Hematopoietic multipotent progenitor cell (in vitro differentiated cells): ENCODE results near the gene KRTAP5-5. TPM values are rescaled to one million over a fixed set of nuclear protein-coding genes. Genes with fewer than 3 reads are reported as not detected.
A peak's percentile ranks its signal among the peaks of the same experiment; 100 is the strongest.
"Not testable (repeated sequence)": the region's sequence is repeated elsewhere in the genome, so short reads cannot be mapped to it uniquely, and the experiment has no call there.

ENCODE experiments used
- DNase-seq, 3 donors: peaks; one replicate each; pipeline ENCODE4 v3.0.0-alpha.2; 2011 to 2015; ENCODE audit warnings: low read depth in 2 of 3, low spot score in 2 of 3
- total RNA-seq: library from RNA; depleted of rRNA; stranded (reverse); fragments of >200 nt; gene quantifications from one replicate; pipeline ENCODE4 v1.2.3, GENCODE V29; 2012

The KRTAP5-5 gene, protein sequence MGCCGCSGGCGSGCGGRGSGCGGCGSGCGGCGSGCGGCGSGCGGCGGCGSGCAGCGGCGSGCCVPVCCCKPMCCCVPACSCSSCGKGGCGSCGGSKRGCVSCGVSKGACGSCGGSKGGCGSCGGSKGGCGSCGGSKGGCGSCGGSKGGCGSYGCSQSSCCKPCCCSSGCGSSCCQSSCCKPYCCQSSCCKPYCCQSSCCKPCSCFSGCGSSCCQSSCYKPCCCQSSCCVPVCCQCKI
- not detected for total RNA-seq

DNA sequence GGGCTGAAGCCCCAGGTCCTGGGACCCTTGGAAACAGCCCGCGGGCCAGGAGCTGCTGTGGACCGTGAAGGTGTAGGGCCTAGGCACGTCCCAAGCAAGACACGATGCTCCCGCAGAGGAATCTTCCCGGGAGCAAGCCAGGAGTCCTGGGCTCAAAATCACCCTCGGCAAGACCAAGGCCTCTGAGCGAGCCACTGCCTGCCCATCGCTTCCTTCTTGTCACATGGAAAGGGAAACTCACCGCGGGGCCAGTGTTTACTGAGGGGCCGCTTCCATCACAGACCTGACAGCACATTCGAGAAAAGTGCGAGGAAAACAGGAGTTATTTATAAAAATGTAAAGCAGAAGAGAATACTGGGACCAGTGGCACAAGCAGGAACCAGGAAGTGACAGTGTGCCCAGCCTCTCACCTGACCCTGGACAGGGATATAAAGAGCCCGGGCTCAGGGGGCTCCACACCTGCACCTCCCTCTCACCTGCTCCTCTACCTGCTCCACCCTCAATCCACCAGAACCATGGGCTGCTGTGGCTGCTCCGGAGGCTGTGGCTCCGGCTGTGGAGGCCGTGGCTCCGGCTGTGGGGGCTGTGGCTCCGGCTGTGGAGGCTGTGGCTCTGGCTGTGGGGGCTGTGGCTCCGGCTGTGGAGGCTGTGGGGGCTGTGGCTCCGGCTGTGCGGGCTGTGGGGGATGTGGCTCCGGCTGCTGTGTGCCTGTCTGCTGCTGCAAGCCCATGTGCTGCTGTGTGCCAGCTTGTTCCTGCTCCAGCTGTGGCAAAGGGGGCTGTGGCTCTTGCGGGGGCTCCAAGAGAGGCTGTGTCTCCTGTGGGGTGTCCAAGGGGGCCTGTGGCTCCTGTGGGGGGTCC is at the start of gene KRTAP5-5:
Gene KRTAP5-5, plus strand, starts transcription at position 450 of the 860 bp plus-strand sequence. Its CDS starts 66 bp downstream, at position 516.
- no peak for DNase-seq

DNA sequence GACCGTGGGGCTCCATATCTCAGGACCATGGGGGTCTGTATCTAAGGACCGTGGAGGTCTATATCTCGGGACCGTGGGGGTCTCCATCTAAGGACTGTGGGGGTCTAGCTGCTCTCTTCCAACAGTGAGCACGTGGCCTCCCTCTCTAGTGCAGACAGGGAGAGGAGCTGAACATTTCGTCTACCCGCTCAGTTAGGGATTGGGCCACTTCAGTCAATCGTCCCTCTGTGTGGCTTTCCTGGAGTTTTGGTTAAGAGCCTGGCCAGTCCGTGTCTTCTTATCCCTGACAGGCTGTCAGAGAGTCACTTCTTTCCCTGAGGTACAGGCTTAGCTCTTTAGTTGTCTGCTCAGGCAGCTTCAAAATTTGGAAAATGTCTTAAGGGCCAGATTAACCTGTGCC is 47.6 kb upstream of the KRTAP5-5 start:
- no peak for DNase-seq

DNA sequence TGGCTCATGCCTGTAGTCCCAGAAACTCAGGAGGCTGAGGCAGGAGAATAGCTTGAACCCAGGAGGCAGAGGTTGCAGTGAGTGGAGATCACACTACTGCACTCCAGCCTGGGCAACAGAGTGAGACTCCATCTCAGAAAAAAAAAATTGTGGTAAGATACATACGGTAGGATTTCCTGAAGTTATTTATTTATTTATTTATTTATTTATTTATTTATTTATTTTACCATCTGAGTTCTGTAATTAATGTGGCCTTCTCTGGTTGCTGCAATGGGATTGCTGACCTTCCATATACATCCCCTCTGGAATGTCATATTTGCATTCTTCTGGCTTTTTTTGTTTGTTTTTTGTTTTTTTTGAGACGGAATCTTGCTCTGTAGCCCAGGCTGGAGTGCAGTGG is 46.7 kb upstream of the KRTAP5-5 start:
- not testable (repeated sequence) for DNase-seq

DNA sequence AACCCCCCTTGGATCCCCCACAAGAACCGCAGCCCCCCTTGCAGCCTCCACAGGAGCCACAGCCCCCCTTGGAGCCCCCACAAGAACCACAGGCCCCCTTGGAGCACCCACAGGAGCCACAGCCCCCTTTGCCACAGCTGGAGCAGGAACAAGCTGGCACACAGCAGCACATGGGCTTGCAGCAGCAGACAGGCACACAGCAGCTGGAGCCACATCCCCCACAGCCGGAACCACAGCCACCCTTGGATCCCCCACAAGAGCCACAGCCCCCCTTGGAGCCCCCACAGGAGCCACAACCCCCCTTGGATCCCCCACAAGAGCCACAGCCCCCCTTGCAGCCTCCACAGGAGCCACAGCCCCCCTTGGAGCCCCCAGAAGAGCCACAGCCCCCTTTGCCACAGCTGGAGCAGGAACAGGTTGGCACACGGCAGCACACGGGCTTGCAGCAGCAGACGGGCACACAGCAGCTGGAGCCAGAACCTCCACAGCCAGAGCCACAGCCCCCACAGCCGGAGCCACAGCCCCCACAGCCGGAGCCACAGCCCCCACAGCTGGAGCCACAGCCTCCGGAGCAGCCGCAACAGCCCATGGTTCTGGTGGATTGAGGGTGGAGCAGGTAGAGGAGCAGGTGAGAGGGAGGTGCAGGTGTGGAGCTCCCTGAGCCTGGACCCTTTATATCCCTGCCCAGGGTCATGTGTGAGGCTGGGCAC is 44.8 kb upstream of the KRTAP5-5 start, which contains the start of gene KRTAP5-1:
Gene KRTAP5-1, minus strand, starts transcription at position 623 of the 710 bp plus-strand sequence. Its CDS starts 34 bp downstream, at position 589.
- peak in 1 of 3 donors; percentile 51 for DNase-seq

DNA sequence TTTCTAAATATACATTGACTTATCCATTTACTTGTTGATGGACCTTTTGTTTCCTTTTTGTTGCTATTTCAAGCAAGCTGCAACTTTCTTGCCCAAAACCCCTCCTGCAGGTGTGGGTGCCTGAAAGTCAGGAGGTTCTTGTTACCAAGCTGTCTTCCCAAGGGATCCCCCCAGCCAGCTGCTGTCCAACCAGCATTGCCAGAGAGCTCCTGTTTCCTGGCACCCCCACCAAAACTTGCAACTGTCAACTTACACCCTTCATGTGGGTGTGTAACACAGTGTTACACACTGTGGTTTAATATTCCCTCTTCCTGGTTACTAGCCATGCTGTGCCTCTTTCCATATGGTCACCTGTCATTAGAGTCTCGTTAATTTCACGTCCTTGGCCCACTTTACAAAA is 42.9 kb upstream of the KRTAP5-5 start:
- no peak for DNase-seq

DNA sequence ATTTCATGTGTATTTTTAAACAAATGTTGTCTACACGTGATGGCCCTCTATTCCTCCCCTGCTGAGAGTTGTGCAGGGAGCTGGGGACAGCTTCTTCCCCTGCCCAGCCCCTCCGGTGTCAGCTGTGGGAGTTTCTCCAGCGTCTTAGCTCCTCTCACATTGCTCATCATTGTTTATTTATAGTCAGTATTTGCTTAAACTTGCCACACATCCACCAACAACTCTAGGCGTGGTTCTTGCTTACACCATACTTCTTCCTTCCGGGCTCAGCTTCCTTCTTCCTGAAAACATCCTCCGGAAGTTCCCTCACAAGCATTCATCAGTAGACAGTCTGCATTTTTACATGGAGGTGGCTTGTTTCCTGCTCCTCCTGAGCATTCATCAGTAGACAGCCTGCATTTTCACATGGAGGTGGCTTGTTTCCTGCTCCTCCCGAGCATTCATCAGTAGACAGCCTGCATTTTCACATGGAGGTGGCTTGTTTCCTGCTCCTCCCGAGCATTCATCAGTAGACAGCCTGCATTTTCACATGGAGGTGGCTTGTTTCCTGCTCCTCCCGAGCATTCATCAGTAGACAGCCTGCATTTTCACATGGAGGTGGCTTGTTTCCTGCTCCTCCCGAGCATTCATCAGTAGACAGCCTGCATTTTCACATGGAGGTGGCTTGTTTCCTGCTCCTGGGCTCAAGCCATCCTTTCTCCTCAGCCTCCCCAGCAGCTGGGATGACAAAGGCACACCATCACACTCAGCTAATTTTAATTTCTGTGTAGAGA is 40.2 kb upstream of the KRTAP5-5 start:
- not testable (repeated sequence) for DNase-seq

DNA sequence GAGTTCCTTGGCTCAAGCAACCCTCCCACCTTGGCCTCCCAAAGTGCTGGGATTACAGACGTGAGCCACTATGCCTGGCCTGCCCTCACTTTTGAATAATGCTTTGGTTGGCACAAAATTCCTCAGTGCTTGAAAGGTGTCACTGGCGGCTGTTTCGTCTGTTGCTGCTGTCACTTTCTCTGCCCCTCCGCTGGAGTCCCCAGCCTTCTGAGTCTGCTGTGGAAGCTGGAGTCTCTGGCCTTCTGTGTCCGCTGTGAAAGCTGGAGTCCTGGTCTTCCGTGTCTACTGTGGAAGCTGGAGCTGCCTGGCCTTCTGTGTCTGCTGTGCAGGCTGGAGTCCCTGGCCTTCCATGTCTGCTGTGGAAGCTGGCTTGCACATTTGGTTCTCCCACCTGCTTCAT is 39.6 kb upstream of the KRTAP5-5 start:
- no peak for DNase-seq

DNA sequence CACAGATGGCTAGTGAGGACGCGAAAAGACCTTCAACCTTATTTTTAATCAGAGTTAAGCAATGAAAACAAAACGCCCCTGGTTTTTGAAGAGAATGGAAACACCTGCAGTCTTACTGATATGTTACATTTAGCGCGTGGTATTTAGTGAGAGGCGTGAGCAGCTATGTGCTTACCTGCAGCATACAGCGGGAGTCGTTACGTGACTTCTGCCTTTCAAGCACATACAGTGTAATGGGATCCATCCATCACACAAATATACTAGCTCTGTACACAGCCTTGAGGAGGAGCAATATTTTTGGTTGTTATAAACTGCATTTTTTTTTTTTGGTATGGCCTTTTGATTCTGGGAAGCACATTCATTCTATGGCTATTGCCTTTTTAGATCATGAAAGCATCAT is 36.9 kb upstream of the KRTAP5-5 start:
- no peak for DNase-seq

DNA sequence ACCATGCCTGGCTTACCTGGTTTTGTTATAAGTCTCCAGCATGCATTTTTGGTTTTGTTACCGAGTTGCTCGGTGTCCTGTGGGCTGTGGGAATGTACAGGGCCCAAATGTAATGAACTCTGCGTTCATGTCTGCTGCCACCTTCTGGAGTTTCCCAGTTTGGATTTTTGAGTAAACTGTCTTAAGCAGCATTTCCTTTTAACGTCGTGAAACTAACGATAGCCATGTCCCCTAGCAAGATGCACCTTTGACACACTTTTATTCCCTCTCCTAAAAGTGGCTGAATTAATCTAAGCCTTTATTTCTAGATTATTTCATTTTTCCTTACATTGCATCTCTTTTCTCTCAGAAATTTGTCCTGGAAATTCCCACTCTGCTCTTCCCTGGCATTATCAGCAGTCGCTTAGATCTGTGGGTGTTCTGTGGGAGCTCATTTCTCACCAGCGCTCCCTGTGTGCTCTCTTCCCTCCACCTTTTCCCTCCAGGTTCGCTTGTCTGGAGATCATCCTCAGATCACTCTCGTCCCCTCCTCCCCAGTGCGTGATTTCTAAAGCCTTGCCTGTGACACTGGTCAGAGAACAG is 33.5 kb upstream of the KRTAP5-5 start:
- DNase-seq, result not testable (repeated sequence)

DNA sequence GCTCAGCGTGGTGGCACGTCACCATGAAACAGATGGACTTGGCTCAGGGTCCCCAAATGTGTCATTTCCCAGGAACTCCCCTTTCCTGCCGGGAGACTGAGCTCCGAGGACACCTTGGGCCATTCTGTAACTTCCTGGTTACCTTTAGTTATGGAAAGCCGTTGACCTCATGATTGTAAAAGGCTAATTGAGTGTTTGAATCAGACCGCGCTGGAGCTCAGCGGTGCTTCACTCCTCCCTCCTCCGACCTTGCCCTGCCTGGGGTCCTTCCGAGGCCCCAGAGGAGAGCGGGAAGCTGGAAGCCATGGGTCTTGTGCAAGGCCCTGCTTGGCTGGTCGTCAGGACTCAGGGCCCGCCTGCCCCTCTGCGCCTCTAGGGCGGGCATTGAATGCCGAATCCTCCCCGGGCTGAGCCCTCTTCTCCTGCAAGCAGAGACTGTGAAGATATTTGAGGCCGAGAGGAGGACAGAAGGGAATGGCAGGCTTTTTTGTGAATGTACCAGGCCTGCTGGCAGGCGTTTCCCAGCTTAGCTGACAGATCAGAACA is 32.9 kb upstream of the KRTAP5-5 start:
- not testable (repeated sequence) for DNase-seq

DNA sequence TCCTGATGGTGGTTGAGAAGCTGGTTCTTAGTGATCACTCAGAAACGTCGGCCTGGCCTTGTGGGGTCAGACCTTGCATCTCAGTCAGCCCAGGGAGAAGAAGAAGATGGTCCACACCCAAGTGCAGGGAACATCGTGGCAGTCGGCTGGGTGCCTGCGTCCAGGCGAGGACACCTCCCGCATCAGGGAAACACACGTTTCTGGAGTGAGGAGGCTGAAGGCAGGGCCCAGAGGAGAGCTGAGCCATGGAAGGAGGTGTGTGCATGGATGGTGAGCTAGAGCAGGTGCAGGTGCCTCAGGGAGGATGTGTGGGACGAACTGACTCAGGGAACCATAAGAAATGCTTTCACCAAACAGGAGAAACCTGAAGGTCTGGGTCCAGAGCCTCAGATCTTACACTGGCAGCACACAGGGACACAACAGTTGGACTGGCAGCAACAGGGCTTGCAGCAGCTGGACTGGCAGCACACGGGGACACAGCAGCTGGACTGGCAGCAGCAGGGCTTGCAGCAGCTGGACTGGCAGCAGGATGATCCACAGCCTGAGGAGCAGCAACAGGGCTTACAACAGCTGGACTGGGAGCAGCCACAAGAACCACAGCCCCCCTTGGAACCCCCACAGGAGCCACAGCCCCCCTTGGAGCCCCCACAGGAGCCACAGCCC is 32.1 kb upstream of the KRTAP5-5 start:
- DNase-seq, result no peak

DNA sequence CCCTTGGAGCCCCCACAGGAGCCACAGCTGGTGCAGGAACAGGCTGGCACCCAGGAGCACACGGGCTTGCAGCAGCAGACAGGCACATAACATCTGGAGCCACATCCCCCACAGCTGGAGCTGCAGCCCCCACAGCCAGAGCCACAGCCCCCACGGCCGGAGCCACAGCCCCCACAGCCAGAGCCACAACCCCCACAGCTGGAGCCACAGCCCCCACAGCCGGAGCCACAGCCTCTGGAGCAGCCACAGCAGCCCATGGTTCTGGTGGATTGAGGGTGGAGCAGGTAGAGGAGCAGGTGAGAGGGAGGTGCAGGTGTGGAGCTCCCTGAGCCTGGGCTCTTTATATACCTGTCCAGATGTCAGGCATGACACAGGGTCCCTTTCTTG is 31.6 kb upstream of the KRTAP5-5 start, which contains the start of gene KRTAP5-2:
Gene KRTAP5-2, minus strand, starts transcription at position 301 of the 387 bp plus-strand sequence. Its CDS starts 44 bp downstream, at position 257.
- no peak for DNase-seq

DNA sequence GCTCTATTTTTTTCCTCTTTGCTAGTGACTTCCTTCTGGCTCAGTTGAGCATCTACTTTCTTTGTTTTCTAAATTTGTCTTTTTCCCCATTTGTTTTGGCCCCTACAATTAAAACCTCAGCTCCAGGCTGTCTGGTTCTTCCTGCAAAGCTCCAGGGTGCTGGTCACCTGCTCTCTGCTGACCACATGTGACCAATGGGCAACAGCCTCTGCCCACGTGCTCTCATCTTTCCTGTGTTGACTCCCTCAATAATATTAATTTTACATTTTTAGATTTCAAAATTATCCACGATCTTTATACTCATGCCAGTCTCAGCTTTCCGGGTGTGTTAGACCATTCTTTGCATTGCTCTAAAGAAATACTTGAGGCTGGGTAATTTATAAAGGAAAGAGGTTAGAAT is 31.2 kb upstream of the KRTAP5-5 start:
- not testable (repeated sequence) for DNase-seq

DNA sequence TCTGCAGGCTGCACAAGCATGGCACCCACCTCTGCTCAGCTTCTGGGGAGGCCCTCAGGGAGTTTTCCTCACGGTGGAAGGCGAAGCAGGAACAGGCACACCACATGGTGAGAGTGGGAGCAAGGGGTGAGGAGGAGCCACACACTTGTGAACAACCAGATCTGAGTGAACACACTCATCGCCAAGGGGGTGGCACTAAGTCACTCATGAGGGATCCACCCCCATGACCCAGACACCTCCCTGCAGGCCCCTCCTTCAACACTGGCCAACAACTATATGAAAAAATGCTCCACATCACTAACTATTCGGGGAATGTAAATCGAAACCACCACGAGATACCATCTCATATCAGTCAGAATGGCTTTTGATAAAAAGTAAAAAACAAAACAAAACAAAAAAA is 30.8 kb upstream of the KRTAP5-5 start:
- no peak for DNase-seq

DNA sequence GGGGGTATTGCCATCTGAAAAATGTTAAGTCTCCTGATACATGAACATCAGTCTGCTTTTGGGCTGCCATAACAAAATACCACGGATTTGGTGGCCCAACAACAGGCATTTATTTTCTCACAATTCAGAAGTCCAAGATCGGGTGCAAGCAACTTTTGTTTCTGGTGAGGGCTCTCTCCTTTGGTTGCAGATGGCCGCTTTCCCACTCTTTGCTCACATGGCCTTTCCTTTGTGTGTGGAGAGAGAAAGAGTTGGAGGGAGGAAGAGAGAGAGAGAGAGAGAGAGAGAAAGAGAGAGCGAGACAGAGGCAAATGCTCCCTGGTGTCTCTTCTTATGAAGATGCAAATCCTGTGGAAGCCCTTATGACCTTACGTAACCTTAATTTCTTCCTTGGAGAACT is 28.9 kb upstream of the KRTAP5-5 start:
- no peak for DNase-seq

DNA sequence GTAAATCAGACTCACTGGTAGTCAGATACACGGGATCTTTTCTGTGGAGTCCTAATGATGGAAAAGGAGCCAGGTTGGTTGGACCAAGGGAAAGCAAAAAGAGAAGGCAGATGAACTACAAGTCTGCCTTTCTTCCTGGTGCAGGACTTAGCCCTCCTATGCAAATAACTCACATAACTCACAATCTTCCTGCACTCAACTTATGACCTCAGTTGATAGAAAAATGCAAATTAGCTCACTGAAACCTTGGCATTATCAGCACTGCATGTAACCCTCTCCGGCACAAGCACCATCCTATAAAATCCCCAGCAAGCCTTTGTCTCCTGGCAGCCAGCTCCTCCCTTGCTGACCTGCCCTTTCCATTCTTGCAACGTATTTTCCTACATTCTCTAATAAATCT is 27.9 kb upstream of the KRTAP5-5 start:
- not testable (repeated sequence) for DNase-seq

DNA sequence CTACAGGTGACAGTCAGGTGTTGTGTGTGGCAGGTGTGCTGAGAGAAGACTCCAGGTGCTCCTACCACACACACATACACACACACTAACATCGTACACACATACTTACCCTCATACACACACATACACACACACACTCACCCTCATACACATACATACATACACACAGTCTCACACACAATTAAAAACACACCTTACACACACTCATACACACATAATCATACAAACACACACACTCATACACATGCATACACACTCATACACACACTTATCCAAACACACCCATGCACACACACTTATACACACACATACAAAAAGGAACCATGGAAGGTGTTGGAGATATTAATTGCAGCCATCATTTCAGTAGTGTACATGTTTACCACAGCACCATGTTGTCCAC is 25.9 kb upstream of the KRTAP5-5 start:
- DNase-seq, result no peak

DNA sequence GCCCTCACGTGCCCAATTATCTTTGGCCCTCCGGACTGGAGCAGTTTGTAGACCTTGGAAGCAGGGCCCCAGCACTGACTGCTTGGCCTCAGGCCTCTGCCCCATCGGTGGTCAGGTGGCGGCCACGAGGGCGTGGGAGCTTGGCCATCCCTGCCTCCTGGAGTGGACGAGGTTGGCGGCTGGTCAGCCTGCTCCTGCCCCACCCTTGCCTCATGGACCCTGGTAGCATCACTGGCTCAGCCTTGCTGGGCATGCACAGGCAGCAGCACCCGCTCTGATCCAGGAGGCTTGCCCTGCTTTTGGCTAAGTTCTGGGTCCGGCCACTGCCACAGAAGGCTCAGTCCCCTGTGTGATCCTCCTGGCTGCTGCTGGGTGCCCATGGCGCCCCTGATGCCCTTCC is 25.4 kb upstream of the KRTAP5-5 start:
- DNase-seq, result no peak

DNA sequence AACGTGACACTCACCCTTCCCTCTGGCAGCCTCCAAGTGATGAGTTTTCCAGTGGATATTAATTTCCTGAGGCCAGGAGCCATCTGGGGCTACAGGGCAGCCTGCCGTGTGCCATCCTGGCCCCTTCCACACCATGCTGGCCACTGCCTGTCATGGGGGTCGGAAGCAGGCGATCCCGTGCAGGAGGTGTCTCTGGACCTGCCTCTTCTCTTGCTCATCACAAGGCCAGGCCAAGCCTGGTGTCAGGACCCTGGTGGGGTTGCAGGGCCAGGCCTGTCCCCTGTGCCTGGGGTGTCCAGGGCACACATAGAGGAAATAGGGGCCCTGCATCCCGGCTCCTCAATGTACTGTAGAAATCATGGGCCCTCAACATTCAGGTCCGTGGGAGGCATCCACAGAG is 24.9 kb upstream of the KRTAP5-5 start:
- DNase-seq, result no peak
